Globus pallidus (tissue), 1 donor: ENCODE measurements around the gene COX8C.

ENCODE experiments used
- DNase-seq: peaks from one replicate; pipeline ENCODE4 v3.0.0-alpha.2; 2015; ENCODE audit warnings: low spot score

Gene COX8C, protein sequence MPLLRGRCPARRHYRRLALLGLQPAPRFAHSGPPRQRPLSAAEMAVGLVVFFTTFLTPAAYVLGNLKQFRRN

GRCh38 chr14:93346926-93347721, at the start of gene COX8C:
TSS of gene COX8C (plus strand) at chr14:93347182. CDS start at chr14:93347269, 87 bp downstream.
- DNase-seq, result no peak

GRCh38 chr14:93299416-93299815, 47.6 kb upstream of the COX8C start:
- DNase-seq, result no peak

DNA sequence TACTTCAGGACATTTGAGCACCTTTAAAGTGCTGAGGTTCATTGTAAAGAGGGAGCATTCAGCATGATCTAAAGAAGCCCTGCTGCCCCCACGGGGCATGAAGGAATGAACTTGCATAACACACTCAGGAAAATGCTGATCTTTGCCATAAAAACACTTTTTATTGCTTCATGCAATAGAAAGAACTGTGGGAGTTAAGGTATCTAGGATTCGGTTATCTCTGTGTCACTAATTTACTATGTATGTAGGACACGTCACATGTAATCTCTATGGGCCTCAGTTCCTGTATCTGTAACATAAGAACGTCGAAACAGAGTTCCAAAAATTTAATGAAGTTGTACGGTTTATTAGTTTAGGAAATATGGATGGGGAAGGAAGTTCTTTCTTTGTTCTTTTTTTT, 47.1 kb upstream of the COX8C start:
- no peak for DNase-seq

- DNase-seq, result no peak
Measured at GRCh38 chr14:93301821-93302447, 45.0 kb upstream of the COX8C start.

DNA sequence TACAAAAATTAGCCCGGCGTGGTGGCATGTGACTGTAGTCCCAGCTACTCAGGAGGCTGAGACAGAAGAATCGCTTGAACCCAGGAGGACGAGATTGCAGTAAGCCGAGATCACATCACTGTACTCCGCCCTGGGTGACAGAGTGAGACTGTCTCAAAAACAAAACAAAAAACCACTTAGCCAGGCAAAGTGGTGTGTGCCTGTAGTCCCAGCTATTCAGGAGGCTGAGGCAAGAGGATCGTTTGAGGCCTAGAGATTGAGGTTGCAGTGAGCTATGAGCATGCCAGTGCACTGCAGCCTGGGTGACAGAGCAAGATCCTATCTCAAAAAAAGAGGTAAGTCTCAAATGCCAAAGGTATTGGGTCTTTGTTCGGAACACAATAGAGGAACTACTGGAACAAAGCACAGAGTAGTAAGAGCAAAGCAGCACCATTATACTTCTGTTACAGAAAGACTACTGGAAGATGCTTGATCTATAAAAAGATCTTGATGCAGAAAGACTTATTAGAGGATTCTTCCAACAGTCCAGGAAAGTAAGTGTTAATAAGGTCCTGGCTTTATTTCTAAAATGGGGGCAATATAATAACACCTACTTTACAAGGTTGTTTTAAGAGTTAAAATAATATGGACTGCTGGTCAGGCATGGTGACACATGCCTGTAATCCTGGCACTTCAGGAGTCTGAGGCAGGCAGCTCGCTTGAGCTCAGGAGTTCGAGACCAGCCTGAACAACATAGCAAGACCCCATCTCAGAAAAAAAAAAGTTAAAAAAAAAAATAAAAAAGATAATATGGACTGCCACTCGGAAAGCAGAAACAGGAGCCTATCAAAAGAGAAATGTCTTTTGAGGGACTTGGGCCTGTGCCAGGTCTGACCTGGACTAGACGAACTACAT, 44.0 kb upstream of the COX8C start:
- no peak for DNase-seq

DNA sequence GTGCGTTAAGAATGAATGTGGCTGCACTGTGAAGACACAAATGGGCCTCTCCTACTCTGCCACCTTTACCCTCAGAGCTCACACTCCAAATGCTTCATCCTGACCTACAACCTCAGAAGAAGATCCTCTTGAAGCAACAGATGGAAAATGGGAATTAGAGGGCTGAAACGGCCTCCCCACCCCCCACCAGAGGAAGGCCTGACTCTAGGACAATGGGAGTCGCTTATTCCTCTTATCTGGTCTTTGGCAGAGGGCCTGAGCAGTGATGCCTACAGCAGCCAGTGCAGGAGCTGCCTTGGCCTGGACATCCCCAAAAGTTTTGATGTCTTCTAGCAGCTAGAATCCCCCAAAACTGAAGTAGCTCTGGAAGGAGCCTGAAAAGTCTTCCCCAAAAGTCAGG, 43.3 kb upstream of the COX8C start:
- peak; percentile 61 for DNase-seq

GRCh38 chr14:93304771-93305170, 42.2 kb upstream of the COX8C start:
- DNase-seq, result no peak

- DNase-seq, result no peak
Measured at GRCh38 chr14:93305725-93306418, 41.1 kb upstream of the COX8C start.

- no peak for DNase-seq
Measured at GRCh38 chr14:93306812-93307211, 40.2 kb upstream of the COX8C start.

- no peak for DNase-seq
Measured at GRCh38 chr14:93308686-93309345, 38.2 kb upstream of the COX8C start.

DNA sequence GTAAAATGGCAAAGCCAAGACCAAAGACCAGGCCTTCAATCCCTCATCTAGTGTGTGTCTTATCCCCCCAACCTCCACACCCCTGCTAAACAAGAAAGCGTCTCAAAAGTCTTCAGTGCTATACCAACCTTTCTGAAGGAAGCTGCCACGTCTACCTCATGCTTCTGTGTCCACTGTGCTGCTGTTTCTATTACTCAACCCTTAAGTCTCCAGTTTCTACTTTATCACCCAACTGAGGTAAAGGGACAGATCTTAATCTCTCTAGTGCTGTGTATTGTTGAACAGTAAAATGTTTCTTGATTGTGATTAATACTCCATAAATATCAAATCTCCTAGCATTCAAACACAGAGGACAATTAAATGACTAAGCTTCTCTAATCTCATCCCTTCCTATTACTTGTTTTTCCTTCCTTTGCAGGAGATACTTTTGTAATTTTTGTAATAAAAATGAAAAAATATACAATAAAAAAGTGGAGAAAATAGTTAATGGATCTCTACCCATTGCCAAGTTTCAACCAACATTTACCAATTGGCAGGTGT, 37.5 kb upstream of the COX8C start:
- no peak for DNase-seq

DNA sequence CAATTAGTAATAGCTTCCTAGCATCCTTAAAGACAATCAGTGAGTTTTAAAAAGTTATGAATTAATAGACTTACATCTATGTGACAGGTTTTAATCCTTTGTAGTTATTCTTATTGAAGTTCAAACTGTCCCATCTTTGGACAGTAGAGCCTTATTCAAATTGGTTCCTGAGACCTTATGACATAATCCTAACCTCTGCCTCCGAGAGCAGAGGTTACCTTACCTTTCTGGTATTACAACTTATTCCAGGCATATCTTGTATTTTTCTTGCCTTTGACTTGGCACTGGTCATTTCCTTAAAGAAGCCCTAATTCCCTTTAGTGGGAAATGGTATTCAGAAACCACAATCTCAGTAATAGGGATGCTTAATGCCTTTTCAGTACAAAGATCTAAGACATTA, 35.9 kb upstream of the COX8C start:
- DNase-seq, result no peak

DNA sequence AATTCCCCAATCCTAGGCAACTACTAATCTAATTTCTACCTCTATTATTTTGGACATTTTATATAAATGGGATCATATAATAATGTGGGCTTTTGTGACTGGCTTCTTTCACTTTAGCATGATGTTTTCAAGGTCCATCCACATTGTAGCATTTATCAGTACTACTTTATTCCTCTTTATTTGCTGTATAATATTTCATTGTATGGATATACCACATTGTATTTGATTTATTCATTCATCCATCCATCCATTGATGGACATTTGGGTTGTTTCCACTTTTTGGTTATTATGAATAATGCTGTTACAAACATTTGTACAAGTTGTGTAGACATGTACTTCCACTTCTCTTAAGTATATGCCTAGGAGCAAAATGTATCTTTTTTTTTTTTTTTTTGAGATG, 31.4 kb upstream of the COX8C start:
- no peak for DNase-seq

DNA sequence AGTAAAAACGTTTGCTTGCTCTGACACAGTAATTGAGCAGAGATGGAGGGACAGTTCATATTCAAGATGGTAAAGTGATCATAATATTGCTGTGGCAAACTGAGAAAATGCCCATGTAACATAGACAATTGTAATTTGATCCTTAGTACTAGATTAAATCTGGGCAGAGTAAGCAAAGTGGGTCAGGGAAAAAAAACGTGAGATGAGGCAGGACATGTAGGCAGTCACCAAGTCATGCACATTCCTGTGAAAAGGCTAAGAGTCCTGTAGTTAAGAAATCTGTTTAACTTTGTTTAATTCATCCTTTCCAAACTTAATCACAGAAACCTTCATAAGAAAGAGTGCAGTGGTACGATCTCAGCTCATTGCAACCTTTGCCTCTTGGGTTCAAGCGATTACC, 30.3 kb upstream of the COX8C start:
- no peak for DNase-seq

DNA sequence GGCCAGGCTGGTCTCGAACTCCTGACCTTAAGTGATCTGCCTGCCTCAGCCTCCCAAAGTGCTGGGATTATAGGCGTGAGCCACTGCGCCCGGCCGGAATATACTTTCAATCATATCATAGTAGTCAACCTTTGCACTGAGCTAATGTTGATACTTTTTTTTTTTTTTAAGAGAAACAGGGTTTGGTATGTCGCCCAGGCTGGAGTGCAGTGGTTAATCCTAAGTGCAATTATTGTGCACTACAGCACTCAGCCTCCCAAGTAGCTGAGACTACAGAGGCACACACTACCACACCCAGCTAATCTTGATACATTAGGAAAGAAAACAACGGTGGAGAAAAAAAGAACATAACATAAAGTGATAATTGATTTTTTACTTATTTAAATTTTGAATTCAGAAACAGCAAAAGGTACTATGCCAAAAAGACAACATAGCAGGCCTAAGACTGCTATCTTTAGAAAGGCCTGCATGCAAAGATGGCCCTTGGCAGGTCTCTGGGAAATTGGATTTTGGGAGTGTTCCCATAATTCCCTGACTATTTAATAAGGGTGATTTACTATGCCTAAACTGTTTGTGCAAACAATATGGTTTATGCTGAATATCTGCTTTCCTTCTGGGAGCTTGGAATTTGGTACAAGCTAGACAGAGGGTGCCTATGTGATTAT, 29.6 kb upstream of the COX8C start:
- no peak for DNase-seq

DNA sequence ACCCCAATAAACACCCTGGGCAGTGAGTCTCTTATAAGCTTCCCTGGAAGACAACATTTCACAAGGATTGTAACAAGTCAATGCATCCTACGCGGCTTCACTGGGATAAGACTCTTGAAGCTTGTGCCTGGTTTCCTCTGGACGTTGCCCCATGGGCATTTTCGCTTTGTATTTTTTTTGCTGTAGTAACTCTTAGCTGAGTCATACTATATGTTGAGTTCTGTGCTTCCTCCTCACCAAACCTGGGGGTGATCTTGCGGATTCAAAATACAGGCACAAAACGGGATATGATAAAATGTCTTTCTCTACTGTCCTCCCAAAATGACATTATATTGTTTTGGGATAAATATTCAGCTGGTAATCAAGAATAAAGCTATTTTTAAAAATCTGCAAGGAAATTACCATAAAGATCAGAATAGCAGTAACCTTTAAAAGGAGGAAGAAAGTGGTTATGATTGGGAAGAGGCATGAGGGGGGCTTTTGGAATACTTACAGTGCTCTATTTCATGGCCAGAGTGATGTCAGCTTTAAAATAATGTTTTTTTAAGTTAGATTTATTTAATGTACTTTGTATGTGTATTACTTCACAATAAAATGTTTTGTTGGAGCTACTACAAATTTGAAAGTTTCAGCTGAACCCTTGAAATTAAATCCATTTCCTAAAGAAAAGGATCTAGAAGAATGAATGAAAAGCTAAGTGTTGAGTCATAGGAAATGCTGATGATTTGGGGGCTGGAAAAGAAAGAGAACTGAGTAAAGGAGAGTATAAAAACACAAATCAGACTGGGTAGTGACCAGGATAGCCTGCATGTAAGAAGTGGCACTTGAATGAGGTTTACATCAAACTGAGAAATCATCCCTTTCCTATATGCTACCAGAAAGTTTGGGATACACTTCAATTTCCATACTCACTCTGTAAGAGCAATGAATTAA, 28.8 kb upstream of the COX8C start:
- no peak for DNase-seq

- DNase-seq, result no peak
Measured at GRCh38 chr14:93318927-93319326, 28.1 kb upstream of the COX8C start.

- no peak for DNase-seq
Measured at GRCh38 chr14:93319494-93319893, 27.5 kb upstream of the COX8C start.

GRCh38 chr14:93319958-93320357, 27.0 kb upstream of the COX8C start:
- DNase-seq, result no peak
